K562 (cell line): ENCODE results near the gene WHAMM. TPM values are rescaled to one million over a fixed set of nuclear protein-coding genes. Genes with fewer than 3 reads are reported as not detected.
"Not testable (repeated sequence)": the region's sequence is repeated elsewhere in the genome, so short reads cannot be mapped to it uniquely, and the experiment has no call there.

Experiments used
- ATAC-seq: fragments of 200-7000 bp; cut with Tn5 transposase; 3 replicates; pipeline ENCODE4 v1.9.1; 2020; ENCODE audit warnings: moderate library complexity
- BruUV-seq: library from RNA; stranded (reverse); fragments of 400-500 nt; replicated peaks from 2 replicates; lab custom pipeline; 2021; lab: Mats Ljungman, UMichigan
- CTCF ChIA-PET: fragments of 300-600 bp; formaldehyde crosslinking; extraction: SDS; loops from one replicate; lab custom pipeline; 2021; ENCODE audit warnings: low intra/inter-chr PET ratio; lab: Yijun Ruan, JAX
- POLR2A ChIA-PET: fragments of 300-600, 350-650 bp; sonication (Branson Sonifier 250); formaldehyde crosslinking; extraction: SDS; loops from one replicate; lab custom pipeline; 2021; ENCODE audit warnings: antibody characterized with exemption, inconsistent platforms; lab: Yijun Ruan, JAX
- DNase-seq, 4 experiments: peaks; one replicate each; pipeline versions ENCODE4 v3.0.0 to v3.0.0-alpha.2; 2011 to 2018; ENCODE audit warnings: low spot score in 3 of 4, mixed read lengths in 3 of 4; ENCODE audit errors: extremely low read depth in 1 of 4
- FAIRE-seq: peaks from 2 replicates; lab custom pipeline; 2011; peaks lifted over from hg19 to GRCh38; lab: Jason Lieb, UNC
- H2AFZ ChIP-seq: 2 replicates; pipeline ENCODE4 v1.6.0; 2011; ENCODE audit warnings: low read depth, low read length, control low read depth, inconsistent platforms
- H3K27ac ChIP-seq: fragments of 200-600 bp; 3 replicates; pipeline ENCODE4 v1.8.0; 2011; ENCODE audit warnings: low read depth, mild to moderate bottlenecking, control low read depth, inconsistent platforms, low read length, moderate library complexity, mixed read lengths; ENCODE audit errors: extremely low read depth
- H3K27me3 ChIP-seq, 2 experiments: fragments of 300-600 bp in 1 of 2; 2 replicates in 1 of 2; 3 replicates in 1 of 2; pipeline versions ENCODE4 v1.6.0 to v1.8.0; 2011; ENCODE audit warnings: inconsistent platforms in 2 of 2, low read length in 2 of 2, mild to moderate bottlenecking in 1 of 2, mixed read lengths in 1 of 2, moderate library complexity in 1 of 2; ENCODE audit not compliant: control insufficient read depth in 2 of 2, insufficient read depth in 2 of 2
- H3K36me3 ChIP-seq: fragments of 300-600 bp; 3 replicates; pipeline ENCODE4 v1.8.0; 2011; ENCODE audit warnings: mild to moderate bottlenecking, low read length, inconsistent platforms; ENCODE audit not compliant: control insufficient read depth, insufficient read depth
- H3K4me1 ChIP-seq, 2 experiments: fragments of 200-600 bp in 1 of 2; replicated peaks in 1 of 2; 2 replicates in 1 of 2; 3 replicates in 1 of 2; pipeline versions ENCODE4 v1.5.1 to v1.8.0; 2011; ENCODE audit warnings: inconsistent platforms in 2 of 2, low read length in 2 of 2, mild to moderate bottlenecking in 1 of 2, mixed read lengths in 1 of 2, moderate library complexity in 1 of 2; ENCODE audit not compliant: control insufficient read depth in 2 of 2, insufficient read depth in 2 of 2
- H3K4me2 ChIP-seq: 2 replicates; pipeline ENCODE4 v1.6.1; 2011; ENCODE audit warnings: low read length, control low read depth, inconsistent platforms, mixed read lengths; ENCODE audit not compliant: insufficient read depth
- H3K4me3 ChIP-seq: fragments of 200-600 bp; sonication (generic), shearing (Covaris generic); 2 replicates; pipeline ENCODE4 v1.5.1; 2016; ENCODE audit warnings: control low read depth, inconsistent platforms
- H3K79me2 ChIP-seq: fragments of 200-600 bp; 3 replicates; pipeline ENCODE4 v1.8.0; 2011; ENCODE audit warnings: low read length, inconsistent platforms; ENCODE audit not compliant: control insufficient read depth, insufficient read depth
- H3K9ac ChIP-seq, 2 experiments: 2 replicates each; pipeline versions ENCODE4 v1.6.0 to v1.6.1; 2011; ENCODE audit warnings: low read depth in 2 of 2, low read length in 2 of 2, control low read depth in 1 of 2, inconsistent platforms in 1 of 2, mild to moderate bottlenecking in 1 of 2, mixed read lengths in 1 of 2; ENCODE audit not compliant: insufficient read depth in 1 of 2
- H3K9me1 ChIP-seq: one replicate; pipeline ENCODE4 v1.6.0; 2011; ENCODE audit warnings: inconsistent platforms, mild to moderate bottlenecking, low read length, moderate library complexity; ENCODE audit not compliant: control insufficient read depth, insufficient read depth
- H3K9me3 ChIP-seq: replicated peaks from 2 replicates; pipeline ENCODE4 v1.5.1; 2011; ENCODE audit warnings: low read depth, low read length, inconsistent platforms; ENCODE audit not compliant: control insufficient read depth, insufficient read depth
- H4K20me1 ChIP-seq: replicated peaks from 2 replicates; pipeline ENCODE4 v1.6.1; 2011; ENCODE audit warnings: low read length, inconsistent platforms, mixed read lengths; ENCODE audit not compliant: control insufficient read depth, insufficient read depth
- ARNT ChIP-seq, 2 experiments: fragments of 450-650 bp; IDR thresholded peaks; 2 replicates each; pipeline ENCODE4 v1.6.1; 2016; ENCODE audit warnings: mild to moderate bottlenecking in 1 of 2
- BMI1 ChIP-seq: fragments of 150-350 bp; IDR thresholded peaks from 2 replicates; pipeline ENCODE4 v1.6.1; 2014; ENCODE audit warnings: low read length
- IRF2 ChIP-seq: sonication (generic); formaldehyde crosslinking; IDR thresholded peaks from 2 replicates; pipeline ENCODE4 v1.8.1; 2022; ENCODE audit warnings: mild to moderate bottlenecking, missing genetic modification reagents
- KDM1A ChIP-seq, 2 experiments: fragments of 450-650 bp; IDR thresholded peaks; 2 replicates each; pipeline ENCODE4 v1.6.1; 2016; ENCODE audit warnings: mild to moderate bottlenecking in 2 of 2
- NEUROD1 ChIP-seq: fragments of 150-350 bp; IDR thresholded peaks from 2 replicates; pipeline ENCODE4 v1.6.1; 2014; ENCODE audit warnings: borderline replicate concordance, low read length, low read depth; ENCODE audit not compliant: partially characterized antibody
- NFRKB ChIP-seq: fragments of 450-650 bp; IDR thresholded peaks from 2 replicates; pipeline ENCODE4 v1.6.1; 2016; ENCODE audit warnings: low read depth
- PRDM10 ChIP-seq: fragments of 450-650 bp; IDR thresholded peaks from 2 replicates; pipeline ENCODE4 v1.6.1; 2018; ENCODE audit not compliant: partially characterized antibody
- ZBED1 ChIP-seq: IDR thresholded peaks from 2 replicates; pipeline ENCODE4 v1.6.1; 2014
- ZBTB8A ChIP-seq: fragments of 450-650 bp; IDR thresholded peaks from 2 replicates; pipeline ENCODE4 v1.6.1; 2018; ENCODE audit warnings: mild to moderate bottlenecking, moderate library complexity; ENCODE audit not compliant: partially characterized antibody
- ZNF263 ChIP-seq: sonication (generic); formaldehyde crosslinking; IDR thresholded peaks from 2 replicates; pipeline ENCODE4 v1.8.0; 2022; ENCODE audit warnings: mild to moderate bottlenecking, missing genetic modification reagents, borderline replicate concordance
- ZNF280A ChIP-seq: fragments of 450-650 bp; IDR thresholded peaks from 2 replicates; pipeline ENCODE4 v1.6.1; 2018; ENCODE audit warnings: mild to moderate bottlenecking, low read depth; ENCODE audit not compliant: partially characterized antibody
- ZNF444 ChIP-seq: fragments of 250-450 bp; sonication (Bioruptor Pico); IDR thresholded peaks from 2 replicates; pipeline ENCODE4 v1.4.0; 2020; ENCODE audit warnings: mild to moderate bottlenecking, moderate library complexity
- ZNF764 ChIP-seq: fragments of 250-450 bp; sonication (Bioruptor Pico); IDR thresholded peaks from 2 replicates; pipeline ENCODE4 v1.4.0; 2020; ENCODE audit warnings: low read depth, mild to moderate bottlenecking, moderate library complexity
- WGBS: fragments of 100-300 bp; shearing (Covaris generic); methylation state at CpG from one replicate; pipeline ENCODE4 v1.1.6; 2016; ENCODE audit warnings: low coverage, mixed read lengths; ENCODE audit not compliant: insufficient coverage; ENCODE audit errors: missing lambda C conversion rate; 5-methylcytosine and 5-hydroxymethylcytosine counted together
- in situ Hi-C: fragments of 300-500 bp; cut with MboI; formaldehyde crosslinking; loops from 4 replicates; pipeline ENCODE4 v1.15.0; 2018; ENCODE audit warnings: inconsistent platforms, mixed read lengths
- intact Hi-C: fragments of 100-400 bp; cut with micrococcal nuclease; formaldehyde crosslinking; loops from 2 replicates; pipeline ENCODE4 v1.14.2; 2022
- polyA plus RNA-seq, 8 experiments: library from polyadenylated mRNA; depleted of rRNA in 4 of 8; stranded (reverse) in 5 of 8; unstranded in 3 of 8; fragments of >200 nt; fragmentation: Nextera tagmentation in 2 of 8; fragmentation: Illumina TruSeq in 1 of 8; extraction: Ambion mirVana in 2 of 8; extraction: Trizol in 1 of 8; gene quantifications; 2 replicates each; pipeline versions ENCODE4 v1.2.1 to v1.2.3, GENCODE V29; 2011 to 2014; ENCODE audit warnings: inconsistent platforms in 1 of 8, missing spikeins in 1 of 8
- total RNA-seq, 7 experiments: library from RNA; depleted of rRNA in 6 of 7; stranded (reverse); fragments of >200 nt in 6 of 7; fragmentation: Illumina TruSeq in 2 of 7; extraction: Trizol in 2 of 7; gene quantifications; 2 replicates each; pipeline versions ENCODE4 v1.2.1 to v1.2.3, GENCODE V29; 2011 to 2021; ENCODE audit warnings: low replicate concordance in 1 of 7

WHAMM gene
- total and polyA plus RNA-seq, 9 of the 15 experiments (the other 6 are each of a cell fraction or from before 2014, with no cell fraction given) = 2.0 to 4.8 (median 3.6) TPM

GRCh38 chr15:82821851-82822250 lies 12.4 kb downstream of the WHAMM start:
- not testable (repeated sequence) for FAIRE-seq

GRCh38 chr15:82823049-82823448 lies 13.6 kb downstream of the WHAMM start:
- Histone ChIP-seq H3K36me3 (peaks cover 79% of the 10 kb centered on the region; the same call in 2 of the 3 replicates), H3K27me3 (no peaks in the 10 kb centered on the region), H3K4me1 (no peaks in the 10 kb centered on the region), H3K9ac (no peak overlapping the region), H3K4me3 (no peak overlapping the region), H3K79me2 (no peaks in the 10 kb centered on the region), H3K9me3 (0 out of 2 replicates have a peak, but pooled peaks cover 2% of the 10 kb centered on the region), H3K9me1 (no peaks in the 10 kb centered on the region), H3K27ac (no peak overlapping the region), H4K20me1 (no peaks in the 10 kb centered on the region), H3K4me2 (no peak overlapping the region), H2AFZ (no peak overlapping the region)
- WGBS = 99% methylated on average over 5 of the region's 5 CpGs
- no TSS peak for BruUV-seq
- in situ Hi-C loops = no loop called here
- intact Hi-C loops = no loop called here
- DNase-seq (no peak), ATAC-seq (no peak), FAIRE-seq (no peak)
- POLR2A ChIA-PET = no interaction called here
- CTCF ChIA-PET = no interaction called here
- TF ChIP-seq PRDM10 (no peak), ZNF444 (no peak), ZNF280A (no peak), ZBED1 (no peak), NFRKB (no peak), ZBTB8A (no peak), KDM1A (IDR thresholded peaks at IDR 0.05) (no peak), NEUROD1 (no peak), BMI1 (no peak), ZNF263 (CRISPR knock-in tag) (no peak), ZNF764 (CRISPR knock-in tag) (no peak), IRF2 (CRISPR knock-in tag) (no peak), ARNT (IDR thresholded peaks at IDR 0.05) (no peak)

More at GRCh38 chr15:82821851-82822250, 12.4 kb downstream of the WHAMM start:
- H3K9me3 ChIP-seq, H4K20me1 ChIP-seq, H3K9me1 ChIP-seq, H3K27me3 ChIP-seq, H2AFZ ChIP-seq, CTCF ChIA-PET, ATAC-seq, H3K27ac ChIP-seq, H3K4me3 ChIP-seq, H3K79me2 ChIP-seq, H3K4me2 ChIP-seq, POLR2A ChIA-PET, H3K9ac ChIP-seq, H3K4me1 ChIP-seq, intact Hi-C loops, BruUV-seq, in situ Hi-C loops, DNase-seq: not testable (repeated sequence)
- peaks cover 78% of the 10 kb centered on the region for H3K36me3 ChIP-seq
